Measurements from ENCODE around the gene ARID1A.

DNA sequence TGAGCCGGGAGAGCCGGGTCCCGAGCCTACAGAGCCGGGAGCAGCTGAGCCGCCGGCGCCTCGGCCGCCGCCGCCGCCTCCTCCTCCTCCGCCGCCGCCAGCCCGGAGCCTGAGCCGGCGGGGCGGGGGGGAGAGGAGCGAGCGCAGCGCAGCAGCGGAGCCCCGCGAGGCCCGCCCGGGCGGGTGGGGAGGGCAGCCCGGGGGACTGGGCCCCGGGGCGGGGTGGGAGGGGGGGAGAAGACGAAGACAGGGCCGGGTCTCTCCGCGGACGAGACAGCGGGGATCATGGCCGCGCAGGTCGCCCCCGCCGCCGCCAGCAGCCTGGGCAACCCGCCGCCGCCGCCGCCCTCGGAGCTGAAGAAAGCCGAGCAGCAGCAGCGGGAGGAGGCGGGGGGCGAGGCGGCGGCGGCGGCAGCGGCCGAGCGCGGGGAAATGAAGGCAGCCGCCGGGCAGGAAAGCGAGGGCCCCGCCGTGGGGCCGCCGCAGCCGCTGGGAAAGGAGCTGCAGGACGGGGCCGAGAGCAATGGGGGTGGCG, 371 bp downstream of the ARID1A start:
- peak in 1 of 2 donors; percentile 6 for TF ChIP-seq POLR2A (IDR thresholded peaks at IDR 0.05)
- TF ChIP-seq, protein P1, sequence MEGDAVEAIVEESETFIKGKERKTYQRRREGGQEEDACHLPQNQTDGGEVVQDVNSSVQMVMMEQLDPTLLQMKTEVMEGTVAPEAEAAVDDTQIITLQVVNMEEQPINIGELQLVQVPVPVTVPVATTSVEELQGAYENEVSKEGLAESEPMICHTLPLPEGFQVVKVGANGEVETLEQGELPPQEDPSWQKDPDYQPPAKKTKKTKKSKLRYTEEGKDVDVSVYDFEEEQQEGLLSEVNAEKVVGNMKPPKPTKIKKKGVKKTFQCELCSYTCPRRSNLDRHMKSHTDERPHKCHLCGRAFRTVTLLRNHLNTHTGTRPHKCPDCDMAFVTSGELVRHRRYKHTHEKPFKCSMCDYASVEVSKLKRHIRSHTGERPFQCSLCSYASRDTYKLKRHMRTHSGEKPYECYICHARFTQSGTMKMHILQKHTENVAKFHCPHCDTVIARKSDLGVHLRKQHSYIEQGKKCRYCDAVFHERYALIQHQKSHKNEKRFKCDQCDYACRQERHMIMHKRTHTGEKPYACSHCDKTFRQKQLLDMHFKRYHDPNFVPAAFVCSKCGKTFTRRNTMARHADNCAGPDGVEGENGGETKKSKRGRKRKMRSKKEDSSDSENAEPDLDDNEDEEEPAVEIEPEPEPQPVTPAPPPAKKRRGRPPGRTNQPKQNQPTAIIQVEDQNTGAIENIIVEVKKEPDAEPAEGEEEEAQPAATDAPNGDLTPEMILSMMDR (IDR thresholded peaks at IDR 0.05), result no peak
